ENCODE measurements around the gene CCNQ. TPM values are rescaled to one million over a fixed set of nuclear protein-coding genes. Genes with fewer than 3 reads are reported as not detected.

CCNQ gene
- total and polyA plus RNA-seq, 2 experiments from 2014 or later: 34.5 to 45.5 TPM

DNA sequence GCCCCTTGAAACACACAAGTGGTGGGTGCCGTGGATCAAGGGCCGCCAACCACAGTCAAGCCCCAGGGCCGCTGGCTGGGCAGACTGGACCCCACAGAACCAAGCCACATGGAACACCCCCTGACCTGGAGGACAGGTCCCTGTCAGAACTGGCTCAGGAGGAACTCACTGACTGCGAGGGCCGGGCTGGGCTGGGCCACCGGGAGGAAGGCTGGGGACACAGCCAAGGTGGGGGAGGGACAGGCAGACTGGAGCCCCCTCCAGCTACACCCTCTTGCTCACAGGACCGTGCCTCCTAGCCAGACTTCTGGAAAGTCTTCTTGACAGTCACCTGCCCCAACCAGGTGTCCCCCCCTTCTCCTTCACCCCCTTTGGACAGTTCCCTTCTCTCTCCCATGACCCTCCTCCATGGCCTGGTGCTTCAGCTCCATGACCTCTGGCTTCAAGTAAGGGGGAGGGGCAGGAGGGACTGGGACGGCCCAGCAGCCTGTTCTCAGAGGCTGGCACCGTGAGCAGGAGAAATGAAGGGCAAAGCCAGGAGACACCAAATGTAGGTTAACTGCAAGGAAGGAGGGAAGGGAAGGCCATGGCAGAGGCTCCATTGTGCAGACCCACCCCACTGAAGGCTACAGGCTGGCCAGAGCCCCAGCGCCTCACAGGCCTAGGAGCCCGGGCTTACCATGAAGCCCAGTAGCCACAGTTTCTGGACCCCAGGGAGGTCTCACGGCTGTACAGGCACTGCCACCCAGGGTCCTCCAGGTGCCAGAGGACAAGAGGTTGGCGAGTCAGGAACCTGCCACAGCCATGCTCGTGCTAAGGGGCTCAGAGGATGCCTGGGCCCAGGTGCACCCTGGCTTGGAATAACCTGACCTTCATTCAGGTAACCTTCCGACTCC is 25.5 kb upstream of the CCNQ start:
- Histone ChIP-seq H3K9me3 (ENCODE audit: low read depth) (no peaks in the 10 kb centered on the region), H3K4me3 (no peak overlapping the region), H4K20me1 (ENCODE audit: insufficient read depth) (no peaks in the 10 kb centered on the region), H3F3A (ENCODE audit: insufficient read depth) (no peaks in the 10 kb centered on the region), H3K4me2 (ENCODE audit: unreplicated experiment) (no peak overlapping the region), H3K36me3 (ENCODE audit: low read depth) (no peaks in the 10 kb centered on the region), H3K9me2 (ENCODE audit: insufficient read depth) (no peaks in the 10 kb centered on the region), H2AFZ (no peak overlapping the region), H3K4me1 (ENCODE audit: insufficient read depth) (no peaks in the 10 kb centered on the region), H3K27me3 (replicated peaks; ENCODE audit: insufficient read depth) (no peaks in the 10 kb centered on the region), H3K9ac (no peak overlapping the region), H3K79me2 (ENCODE audit: insufficient read depth) (no peaks in the 10 kb centered on the region), H3K27ac (no peak overlapping the region)
- no peak for DNase-seq
- TF ChIP-seq EZH2 (IDR thresholded peaks at IDR 0.05; ENCODE audit: insufficient read depth, poor library complexity, severe bottlenecking) (no peak), EZH2phosphoT487 (IDR thresholded peaks at IDR 0.05; ENCODE audit: insufficient read depth, low read depth) (no peak)
- in situ Hi-C loops (cut with MboI): no loop called here
- WGBS, 2 experiments (ENCODE audit: low coverage in 1 of 2, low lambda C conversion rate in 2 of 2, missing lambda C conversion rate in 2 of 2): 55 to 61% methylated on average over 8 to 9 of the region's 15 CpGs

DNA sequence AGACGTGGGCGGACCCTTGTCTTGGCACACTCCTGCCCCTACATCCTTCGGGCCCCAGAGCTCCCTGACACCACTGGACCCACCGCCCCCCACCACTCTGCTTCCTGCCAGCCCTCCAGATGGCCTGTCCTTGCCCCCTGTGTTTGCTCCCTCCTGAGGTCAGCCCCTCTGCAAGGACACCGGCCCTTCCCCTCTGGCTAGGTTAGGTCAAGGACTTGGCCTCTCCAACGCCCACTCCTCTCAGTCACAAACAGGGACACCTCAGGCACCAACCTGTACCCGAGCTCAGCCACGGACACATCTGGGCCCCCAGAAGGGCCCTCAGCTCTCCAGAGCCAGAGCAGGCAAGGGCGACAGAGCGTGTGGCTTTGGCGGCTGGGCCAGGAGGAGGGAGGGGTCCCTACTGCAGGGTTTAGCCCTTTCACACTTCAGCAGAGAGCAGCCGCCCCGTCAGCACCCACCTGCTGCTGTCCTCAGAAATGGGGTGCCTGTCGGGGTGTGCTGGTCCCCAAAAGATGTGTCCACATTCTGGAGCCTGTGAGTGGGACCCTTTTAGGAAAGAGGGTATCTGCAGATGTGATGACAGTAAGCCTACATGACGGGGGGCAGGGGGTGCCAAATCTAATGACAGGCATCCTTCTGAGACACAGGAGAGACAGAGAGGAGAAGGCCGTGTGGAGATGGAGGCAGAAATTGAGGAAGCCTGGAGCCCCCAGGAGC is 24.5 kb upstream of the CCNQ start:
- no peak for TF ChIP-seq EZH2phosphoT487 (IDR thresholded peaks at IDR 0.05; ENCODE audit: insufficient read depth, low read depth)
- TF ChIP-seq EZH2 (IDR thresholded peaks at IDR 0.05; ENCODE audit: insufficient read depth, poor library complexity, severe bottlenecking): no peak
- no peak for DNase-seq

DNA sequence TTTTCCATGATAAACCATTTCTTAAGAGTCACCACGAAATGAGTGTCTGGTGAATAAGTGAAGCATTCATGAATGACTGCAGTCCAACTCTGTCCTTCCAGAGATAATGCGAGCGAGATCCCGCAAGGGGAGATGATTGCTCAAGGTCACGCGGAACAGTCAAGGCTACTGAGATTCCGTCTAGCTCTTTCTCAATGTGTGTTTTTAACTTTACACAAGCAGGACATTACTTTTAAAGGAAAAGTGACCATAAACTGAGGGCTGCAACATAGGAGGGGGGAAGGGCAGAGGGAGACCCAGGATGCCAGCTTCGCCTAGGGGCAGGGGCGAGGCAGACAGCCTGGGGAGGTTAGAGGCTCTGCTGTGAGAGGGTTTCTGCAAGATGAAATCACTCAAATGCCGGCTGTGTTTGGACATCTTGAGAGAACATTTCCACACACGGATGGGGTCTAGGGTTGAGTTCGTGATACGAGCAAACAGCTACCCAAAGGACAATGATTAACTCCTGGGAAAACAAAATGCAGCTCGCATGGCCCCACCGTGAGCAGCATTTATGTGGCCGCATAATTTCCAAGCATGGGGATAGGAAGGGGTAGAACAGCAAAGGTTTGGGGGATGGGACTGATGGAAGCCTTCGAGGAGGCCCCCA is 23.8 kb upstream of the CCNQ start:
- no peaks in the 10 kb centered on the region for H3K79me2 ChIP-seq (ENCODE audit: insufficient read depth)
- DNase-seq: no peak
- WGBS, 2 experiments (ENCODE audit: low coverage in 1 of 2, low lambda C conversion rate in 2 of 2, missing lambda C conversion rate in 2 of 2): 48 to 60% methylated on average over 15 to 16 of the region's 17 CpGs
- H3F3A ChIP-seq (ENCODE audit: insufficient read depth): no peaks in the 10 kb centered on the region
- H3K4me2 ChIP-seq (ENCODE audit: unreplicated experiment): no peak overlapping the region
- no peak overlapping the region for H3K4me3 ChIP-seq
- no peaks in the 10 kb centered on the region for H3K9me3 ChIP-seq (ENCODE audit: low read depth)
- H3K27me3 ChIP-seq (replicated peaks; ENCODE audit: insufficient read depth): no peaks in the 10 kb centered on the region
- no peaks in the 10 kb centered on the region for H3K4me1 ChIP-seq (ENCODE audit: insufficient read depth)
- no peak overlapping the region for H2AFZ ChIP-seq
- no peak overlapping the region for H3K9ac ChIP-seq
- TF ChIP-seq EZH2 (IDR thresholded peaks at IDR 0.05; ENCODE audit: insufficient read depth, poor library complexity, severe bottlenecking) (no peak), EZH2phosphoT487 (IDR thresholded peaks at IDR 0.05; ENCODE audit: insufficient read depth, low read depth) (no peak)
- H3K27ac ChIP-seq: no peak overlapping the region
- in situ Hi-C loops (cut with MboI): no loop called here
- no peaks in the 10 kb centered on the region for H4K20me1 ChIP-seq (ENCODE audit: insufficient read depth)
- no peaks in the 10 kb centered on the region for H3K36me3 ChIP-seq (ENCODE audit: low read depth)
- no peaks in the 10 kb centered on the region for H3K9me2 ChIP-seq (ENCODE audit: insufficient read depth)

More for the DNA sequence above, 24.5 kb upstream of the CCNQ start:
- H3K27me3 ChIP-seq (replicated peaks; ENCODE audit: insufficient read depth): no peaks in the 10 kb centered on the region
- no peaks in the 10 kb centered on the region for H3K9me2 ChIP-seq (ENCODE audit: insufficient read depth)
- no peaks in the 10 kb centered on the region for H3K9me3 ChIP-seq (ENCODE audit: low read depth)
- H3K4me2 ChIP-seq (ENCODE audit: unreplicated experiment): no peak overlapping the region
- no peak overlapping the region for H3K27ac ChIP-seq
- H3K4me1 ChIP-seq (ENCODE audit: insufficient read depth): no peaks in the 10 kb centered on the region
- H3K9ac ChIP-seq: no peak overlapping the region
- no peak overlapping the region for H3K4me3 ChIP-seq
- H3K79me2 ChIP-seq (ENCODE audit: insufficient read depth): no peaks in the 10 kb centered on the region
- H3F3A ChIP-seq (ENCODE audit: insufficient read depth): no peaks in the 10 kb centered on the region
- in situ Hi-C loops (cut with MboI): no loop called here
- no peak overlapping the region for H2AFZ ChIP-seq
- H4K20me1 ChIP-seq (ENCODE audit: insufficient read depth): no peaks in the 10 kb centered on the region
- 46 to 54% methylated on average over 11 to 12 of the region's 16 CpGs for WGBS, 2 experiments (ENCODE audit: low coverage in 1 of 2, low lambda C conversion rate in 2 of 2, missing lambda C conversion rate in 2 of 2)
- H3K36me3 ChIP-seq (ENCODE audit: low read depth): no peaks in the 10 kb centered on the region

DNA sequence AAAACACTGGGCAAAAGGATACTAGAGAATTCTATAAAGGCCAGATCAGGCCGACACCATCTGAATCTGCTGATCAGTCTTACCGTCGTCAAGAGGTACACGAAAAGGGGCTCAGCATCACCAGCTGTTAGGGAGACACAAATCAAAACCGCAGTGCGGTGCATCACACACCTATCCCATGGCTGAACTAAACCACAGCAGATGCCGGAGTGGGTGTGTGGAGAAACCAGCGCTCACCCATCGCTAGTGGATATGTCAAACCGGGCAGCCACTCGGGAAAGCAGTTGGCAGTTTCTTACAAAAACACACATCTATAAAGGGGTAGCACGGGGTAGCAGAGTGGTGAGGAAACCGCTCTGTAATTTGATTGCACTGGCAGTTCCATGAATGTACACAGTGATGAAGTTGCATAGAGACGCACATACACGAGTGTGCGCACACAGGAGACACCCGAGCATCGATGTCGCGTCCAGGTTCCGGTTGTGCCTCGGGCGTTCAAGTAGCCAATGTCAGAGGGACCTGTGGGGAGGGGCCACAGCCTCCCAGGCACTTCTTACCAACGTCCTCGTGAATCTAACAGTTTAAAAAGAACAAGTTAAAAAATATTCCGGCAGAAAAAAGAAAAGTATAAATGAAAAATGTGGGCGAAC is 23.1 kb upstream of the CCNQ start:
- H3K4me3 ChIP-seq: no peak overlapping the region
- no peak overlapping the region for H3K27ac ChIP-seq
- H3K36me3 ChIP-seq (ENCODE audit: low read depth): no peaks in the 10 kb centered on the region
- TF ChIP-seq EZH2 (IDR thresholded peaks at IDR 0.05; ENCODE audit: insufficient read depth, poor library complexity, severe bottlenecking): no peak
- no peak for TF ChIP-seq EZH2phosphoT487 (IDR thresholded peaks at IDR 0.05; ENCODE audit: insufficient read depth, low read depth)
- no peaks in the 10 kb centered on the region for H3K27me3 ChIP-seq (replicated peaks; ENCODE audit: insufficient read depth)
- H4K20me1 ChIP-seq (ENCODE audit: insufficient read depth): no peaks in the 10 kb centered on the region
- no peak for DNase-seq
- H2AFZ ChIP-seq: no peak overlapping the region
- no peaks in the 10 kb centered on the region for H3K4me1 ChIP-seq (ENCODE audit: insufficient read depth)
- in situ Hi-C loops (cut with MboI): no loop called here
- no peaks in the 10 kb centered on the region for H3K79me2 ChIP-seq (ENCODE audit: insufficient read depth)
- H3K4me2 ChIP-seq (ENCODE audit: unreplicated experiment): no peak overlapping the region
- no peak overlapping the region for H3K9ac ChIP-seq
- no peaks in the 10 kb centered on the region for H3F3A ChIP-seq (ENCODE audit: insufficient read depth)
- H3K9me2 ChIP-seq (ENCODE audit: insufficient read depth): no peaks in the 10 kb centered on the region
- 72% methylated on average over 23 to 27 of the region's 27 CpGs for WGBS, 2 experiments (ENCODE audit: low coverage in 1 of 2, low lambda C conversion rate in 2 of 2, missing lambda C conversion rate in 2 of 2)
- H3K9me3 ChIP-seq (ENCODE audit: low read depth): no peaks in the 10 kb centered on the region
